HG03469 (cell line): ENCODE measurements around the gene GBGT1.

Experiments
- ATAC-seq: cut with Tn5 transposase; IDR thresholded peaks from one replicate; pipeline ENCODE4 v1.9.1; 2021; ENCODE audit warnings: mild to moderate bottlenecking, moderate library complexity, moderate number of reproducible peaks; ENCODE audit not compliant: unreplicated experiment

GBGT1 gene

GRCh38 chr9:133144904-133145851 lies 18.5 kb downstream of the GBGT1 start:
- no peak for ATAC-seq

- ATAC-seq: no peak
Measured at GRCh38 chr9:133144142-133144903, 19.4 kb downstream of the GBGT1 start.

- no peak for ATAC-seq
Measured at GRCh38 chr9:133143639-133144141, 20.0 kb downstream of the GBGT1 start.

DNA sequence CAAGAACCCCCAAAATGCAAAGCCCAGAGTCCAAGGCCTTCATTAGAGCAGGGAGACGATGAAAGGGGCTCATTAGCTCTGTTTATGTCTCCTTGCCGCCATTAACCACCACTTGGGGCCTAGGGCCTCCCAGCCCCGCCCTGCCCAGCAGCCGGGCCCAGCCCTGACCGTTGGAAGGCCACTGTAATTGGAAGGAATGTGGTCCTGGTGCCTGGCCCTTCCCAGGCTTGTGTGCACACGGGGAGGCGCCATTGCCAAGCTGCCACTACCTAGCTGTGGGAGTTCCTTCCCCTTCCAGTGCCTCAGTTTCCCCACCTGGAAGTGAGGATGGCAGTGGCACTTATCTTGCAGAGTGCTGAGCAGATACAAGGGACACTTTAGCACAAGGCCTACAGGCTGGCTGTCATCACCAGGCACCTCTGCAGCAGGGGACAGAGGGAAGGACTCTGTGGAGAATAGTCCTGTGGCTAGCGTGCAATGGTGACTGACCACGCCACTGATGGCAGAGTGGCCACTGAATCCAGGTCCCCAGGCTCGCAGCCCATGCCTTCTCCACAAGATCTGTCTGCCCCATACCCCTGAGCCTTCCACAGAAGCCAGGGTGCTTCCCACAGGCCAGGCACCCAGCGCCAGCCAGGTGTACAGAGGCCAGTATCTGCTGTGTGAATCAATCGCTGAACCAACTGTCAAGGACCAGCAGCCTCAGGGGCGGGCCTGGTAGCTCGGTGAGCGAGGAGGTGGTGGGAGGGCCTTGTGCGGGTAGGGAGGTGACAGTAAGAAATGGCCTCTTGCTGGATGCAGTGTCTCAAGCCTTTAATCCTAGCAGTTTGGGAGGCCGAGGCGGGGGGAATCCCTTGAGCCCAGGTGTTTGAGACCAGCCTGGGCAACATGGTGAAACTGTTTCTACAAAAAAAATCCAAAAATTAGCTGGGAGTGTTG lies 20.8 kb downstream of the GBGT1 start:
- no peak for ATAC-seq

DNA sequence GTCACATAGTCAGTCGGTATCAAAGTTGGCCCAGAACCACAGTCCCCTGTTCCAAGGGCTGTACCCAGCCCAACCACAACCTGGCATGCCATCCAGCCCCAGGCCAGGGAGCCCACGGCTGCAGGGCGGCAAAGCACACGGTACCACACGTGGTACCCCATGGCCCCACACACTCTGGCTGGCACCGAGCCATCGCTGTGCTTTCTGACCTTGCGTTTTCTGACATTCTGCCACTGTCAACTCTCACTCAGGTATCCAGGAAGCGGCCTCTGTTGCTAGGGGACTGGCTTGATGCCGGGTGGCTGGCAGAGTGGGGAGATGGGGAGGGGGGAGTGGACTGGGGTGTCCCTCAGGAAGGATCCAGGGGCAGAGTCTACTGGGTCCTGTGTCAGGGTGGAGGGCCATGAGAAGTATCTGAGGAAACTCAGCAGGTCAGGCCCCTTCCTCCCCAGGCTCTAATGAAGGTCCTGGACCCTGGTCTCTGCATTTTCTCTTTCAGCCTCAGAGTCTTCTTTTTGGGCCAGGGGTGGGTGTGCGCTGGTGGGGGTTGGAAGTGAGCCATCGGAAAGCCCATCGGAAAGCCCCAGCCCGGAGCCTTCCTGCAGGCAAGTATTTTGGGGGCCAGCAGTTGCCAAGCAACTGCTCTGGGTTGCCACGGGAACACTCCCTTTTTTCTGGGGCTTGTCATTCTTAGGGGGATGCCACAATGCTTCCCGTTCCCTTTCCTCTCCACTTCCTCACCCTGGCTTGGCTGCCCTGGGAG lies 21.7 kb downstream of the GBGT1 start:
- ATAC-seq: no peak

DNA sequence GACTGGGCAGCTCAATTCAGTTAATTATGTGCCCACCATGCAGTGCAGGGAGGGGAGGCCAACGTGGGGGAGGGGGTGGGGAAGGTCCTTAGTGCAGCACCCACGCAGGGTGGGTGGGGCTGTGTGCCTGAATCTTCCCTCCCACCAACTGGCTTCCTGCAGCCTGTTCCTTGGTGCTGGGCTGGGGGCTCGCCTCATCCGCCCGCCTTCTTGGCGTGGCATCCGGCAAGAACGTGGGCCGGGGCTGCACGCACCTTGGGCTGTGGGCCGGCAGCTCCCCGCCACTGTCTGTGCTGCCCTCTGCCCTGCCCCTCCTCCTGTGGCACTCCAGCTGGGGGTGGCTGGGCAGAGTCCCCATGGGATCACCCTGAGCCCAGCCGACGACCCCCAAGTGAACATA lies 23.1 kb downstream of the GBGT1 start:
- no peak for ATAC-seq

- no peak for ATAC-seq
Measured at GRCh38 chr9:133140174-133140505, 23.6 kb downstream of the GBGT1 start.

DNA sequence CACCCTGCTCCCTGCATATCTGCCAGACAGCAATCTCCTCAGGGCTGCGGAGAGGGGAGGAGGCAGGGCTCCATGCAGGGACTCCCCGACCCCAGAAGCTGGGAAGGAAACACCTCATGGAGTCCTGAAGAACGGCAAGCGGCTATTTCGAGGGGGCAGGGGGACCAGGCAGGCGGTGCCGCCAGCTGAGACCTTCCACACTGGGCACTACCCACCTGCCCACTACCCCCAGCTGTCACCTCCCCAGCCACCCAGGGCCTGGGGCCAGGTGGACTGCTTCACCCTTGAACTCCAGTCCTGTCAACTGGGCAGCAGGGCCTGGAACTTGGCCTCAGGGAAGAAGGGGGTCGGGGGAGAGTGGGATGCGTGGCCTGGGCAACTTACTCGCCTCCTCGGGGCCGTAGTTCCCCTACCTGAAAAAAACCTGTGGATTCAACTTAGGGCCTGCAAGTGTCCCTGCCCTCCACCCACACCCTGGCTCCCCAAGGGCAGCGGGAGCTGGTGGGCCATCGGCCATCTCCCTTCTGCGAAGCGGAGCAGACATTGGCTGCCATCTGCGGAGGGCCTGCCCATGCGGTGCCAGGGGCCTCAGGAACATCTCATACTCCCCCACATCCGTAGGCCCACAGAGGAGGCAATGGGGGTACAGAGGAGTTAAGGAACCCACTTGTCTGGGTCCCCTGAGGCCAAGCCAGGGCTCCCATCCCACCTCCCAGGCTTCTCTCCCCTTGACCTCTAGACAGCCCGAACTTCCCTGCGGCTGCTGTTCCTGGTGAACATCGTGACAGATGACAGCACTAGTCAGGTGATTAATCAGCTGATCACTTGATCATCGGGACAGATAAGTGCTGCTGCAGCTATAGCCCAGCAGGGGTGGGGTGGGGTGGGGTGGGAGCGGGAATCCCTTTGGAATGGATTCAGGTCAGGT lies 24.2 kb downstream of the GBGT1 start:
- no peak for ATAC-seq

DNA sequence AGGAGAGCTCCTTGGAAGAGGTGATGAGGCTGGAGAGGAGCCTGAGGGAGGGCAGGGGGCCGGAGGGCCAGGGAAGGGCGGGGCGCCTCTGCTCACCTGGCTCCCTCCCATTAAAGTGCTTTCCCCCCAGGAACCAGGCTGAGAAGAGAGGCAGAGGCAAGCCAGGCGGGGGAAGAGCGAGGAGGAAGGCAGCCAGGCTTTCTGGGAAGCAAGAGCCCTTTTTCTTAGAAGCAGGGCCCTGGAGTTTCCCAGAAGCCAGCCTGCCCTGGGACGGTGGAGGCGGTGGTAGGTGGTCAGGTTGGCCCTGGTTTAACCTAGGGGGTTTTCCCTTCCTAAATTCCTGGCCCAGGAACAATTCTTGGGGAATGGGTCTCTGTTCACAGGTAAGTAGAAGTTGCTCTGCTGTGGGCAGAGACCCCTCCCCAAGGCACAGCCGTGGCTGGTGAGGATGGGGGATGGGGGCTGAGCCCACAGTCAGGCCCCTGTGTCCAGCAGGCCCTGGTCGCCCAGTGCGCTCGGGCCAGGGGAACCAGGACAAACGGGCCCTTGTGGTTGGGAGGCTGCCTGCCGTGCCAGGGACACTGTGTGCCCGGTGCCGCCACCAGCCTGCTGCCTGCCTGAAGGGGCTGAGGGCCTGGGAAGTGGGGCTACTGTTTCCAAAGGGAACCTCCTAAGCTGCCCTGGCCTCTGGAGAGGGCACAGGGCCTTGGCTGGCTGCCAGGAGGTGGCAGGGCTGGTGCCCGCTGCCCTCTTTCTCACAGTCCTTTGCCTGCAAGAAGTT lies 26.1 kb downstream of the GBGT1 start:
- no peak for ATAC-seq

- no peak for ATAC-seq
Measured at GRCh38 chr9:133135146-133135745, 28.5 kb downstream of the GBGT1 start.

DNA sequence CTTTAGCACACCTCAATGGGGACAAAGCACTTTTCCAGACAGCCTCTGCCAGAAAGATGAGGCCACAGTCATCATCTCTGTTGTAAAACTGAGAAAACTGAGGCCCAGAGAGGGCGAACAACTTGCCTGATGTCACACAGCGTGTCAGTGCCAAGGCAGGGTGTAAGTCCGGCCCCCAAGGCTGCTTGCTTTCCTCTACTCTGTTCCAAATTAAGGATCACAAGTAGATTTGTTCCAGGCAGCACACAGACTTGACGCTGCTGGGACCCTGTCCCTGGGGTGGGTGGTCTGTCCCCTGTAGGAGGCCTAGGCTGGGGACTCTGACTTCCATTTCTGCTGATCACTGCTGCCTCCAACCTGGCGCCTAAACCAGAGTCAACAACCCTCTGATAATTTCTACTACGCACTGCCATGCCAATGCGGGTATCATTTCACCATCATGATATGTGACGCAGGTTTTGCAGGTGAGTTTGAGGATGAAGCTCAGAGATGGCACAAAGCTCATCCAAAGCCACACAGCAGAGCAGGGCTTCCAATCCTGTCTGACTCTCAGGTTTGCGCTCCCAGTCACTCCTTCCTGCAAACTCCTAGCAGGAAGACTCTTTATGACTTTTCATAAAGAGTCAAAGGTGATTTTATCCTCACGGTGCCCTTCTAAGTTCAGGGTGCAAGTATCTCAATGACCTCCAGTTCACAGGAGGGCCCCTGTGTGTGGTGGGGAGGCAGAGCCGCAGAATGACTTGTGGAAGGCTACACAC lies 29.1 kb downstream of the GBGT1 start:
- ATAC-seq: no peak

- ATAC-seq: peak; percentile 49
Measured at GRCh38 chr9:133133681-133134387, 29.9 kb downstream of the GBGT1 start.

- no peak for ATAC-seq
Measured at GRCh38 chr9:133132174-133132573, 31.5 kb downstream of the GBGT1 start.

GRCh38 chr9:133131506-133131905 lies 32.2 kb downstream of the GBGT1 start:
- ATAC-seq: no peak

GRCh38 chr9:133130685-133131244 lies 32.9 kb downstream of the GBGT1 start:
- no peak for ATAC-seq
